A549 (cell line): ENCODE measurements around the gene ADSS1.

ENCODE experiments used
- ELK1 ChIP-seq: fragments of 150-350 bp; IDR thresholded peaks from 2 replicates; pipeline ENCODE4 v1.6.1; 2014; ENCODE audit warnings: low read depth, mild to moderate bottlenecking, low read length
- EP300 ChIP-seq, 2 experiments: fragments of >200 bp; sonication (Bioruptor Twin); formaldehyde crosslinking; IDR thresholded peaks; 2 replicates in 1 of 2; 3 replicates in 1 of 2; pipeline ENCODE4 v1.6.1; 2016 to 2017
- GATA3 ChIP-seq: IDR thresholded peaks from 2 replicates; pipeline ENCODE4 v1.6.1; 2012; ENCODE audit warnings: borderline replicate concordance
- PBX3 ChIP-seq: IDR thresholded peaks from 2 replicates; pipeline ENCODE4 v1.6.1; 2012
- RNF2 ChIP-seq: fragments of 200-600 bp; sonication (generic); IDR thresholded peaks from 2 replicates; pipeline ENCODE4 v1.6.1; 2016; ENCODE audit warnings: low read depth, mild to moderate bottlenecking, antibody characterized with exemption, moderate library complexity, borderline replicate concordance
- SMC3 ChIP-seq: fragments of >200 bp; sonication (Bioruptor Twin); formaldehyde crosslinking; IDR thresholded peaks from 3 replicates; pipeline ENCODE4 v1.6.1; 2018; ENCODE audit warnings: inconsistent platforms
- TF ChIP-seq, protein P1 (sequence below): fragments of >200 bp; sonication (Bioruptor Twin); formaldehyde crosslinking; IDR thresholded peaks from 3 replicates; pipeline ENCODE4 v1.5.1; 2016

GRCh38 chr14:104777808-104778249, 53.8 kb downstream of the ADSS1 start:
- TF ChIP-seq EP300 (IDR thresholded peaks at IDR 0.05) (no peak), PBX3 (no peak), GATA3 (no peak), SMC3 (no peak), RNF2 (no peak), ELK1 (no peak)
- TF ChIP-seq, protein P1, sequence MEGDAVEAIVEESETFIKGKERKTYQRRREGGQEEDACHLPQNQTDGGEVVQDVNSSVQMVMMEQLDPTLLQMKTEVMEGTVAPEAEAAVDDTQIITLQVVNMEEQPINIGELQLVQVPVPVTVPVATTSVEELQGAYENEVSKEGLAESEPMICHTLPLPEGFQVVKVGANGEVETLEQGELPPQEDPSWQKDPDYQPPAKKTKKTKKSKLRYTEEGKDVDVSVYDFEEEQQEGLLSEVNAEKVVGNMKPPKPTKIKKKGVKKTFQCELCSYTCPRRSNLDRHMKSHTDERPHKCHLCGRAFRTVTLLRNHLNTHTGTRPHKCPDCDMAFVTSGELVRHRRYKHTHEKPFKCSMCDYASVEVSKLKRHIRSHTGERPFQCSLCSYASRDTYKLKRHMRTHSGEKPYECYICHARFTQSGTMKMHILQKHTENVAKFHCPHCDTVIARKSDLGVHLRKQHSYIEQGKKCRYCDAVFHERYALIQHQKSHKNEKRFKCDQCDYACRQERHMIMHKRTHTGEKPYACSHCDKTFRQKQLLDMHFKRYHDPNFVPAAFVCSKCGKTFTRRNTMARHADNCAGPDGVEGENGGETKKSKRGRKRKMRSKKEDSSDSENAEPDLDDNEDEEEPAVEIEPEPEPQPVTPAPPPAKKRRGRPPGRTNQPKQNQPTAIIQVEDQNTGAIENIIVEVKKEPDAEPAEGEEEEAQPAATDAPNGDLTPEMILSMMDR, result no peak
